HEK293 (cell line): Measurements from ENCODE around the gene CCZ1B.

Experiments used
- CTCF ChIP-seq: fragments of 450-650 bp; formaldehyde crosslinking; IDR thresholded peaks from 2 replicates; pipeline ENCODE4 v1.5.1; 2016; ENCODE audit warnings: missing biosample characterization, missing genetic modification characterization
- SP2 ChIP-seq: fragments of 450-650 bp; formaldehyde crosslinking; IDR thresholded peaks from 2 replicates; pipeline ENCODE4 v1.5.1; 2016; ENCODE audit warnings: missing biosample characterization, missing genetic modification characterization
- ZNF138 ChIP-seq: fragments of 450-650 bp; formaldehyde crosslinking; IDR thresholded peaks from 2 replicates; pipeline ENCODE4 v1.5.1; 2016; ENCODE audit warnings: missing biosample characterization, missing genetic modification characterization, borderline replicate concordance
- ZNF341 ChIP-seq: fragments of 450-650 bp; formaldehyde crosslinking; IDR thresholded peaks from 2 replicates; pipeline ENCODE4; 2016; ENCODE audit warnings: low read depth, missing biosample characterization, missing genetic modification characterization
- ZNF394 ChIP-seq: fragments of 450-650 bp; formaldehyde crosslinking; IDR thresholded peaks from 2 replicates; pipeline ENCODE4 v1.5.1; 2016; ENCODE audit warnings: missing biosample characterization, missing genetic modification characterization, mild to moderate bottlenecking, moderate library complexity, borderline replicate concordance
- ZNF555 ChIP-seq: fragments of 450-650 bp; formaldehyde crosslinking; conservative IDR thresholded peaks from 2 replicates; pipeline ENCODE4 v1.5.1; 2017; ENCODE audit warnings: missing biosample characterization, mild to moderate bottlenecking, missing genetic modification characterization, inconsistent platforms
- ZNF580 ChIP-seq: fragments of 450-650 bp; formaldehyde crosslinking; IDR thresholded peaks from 2 replicates; pipeline ENCODE4 v1.5.1; 2016; ENCODE audit warnings: missing biosample characterization, missing genetic modification characterization
- ZNF654 ChIP-seq: fragments of 450-650 bp; formaldehyde crosslinking; IDR thresholded peaks from 2 replicates; pipeline ENCODE4 v1.5.1; 2016; ENCODE audit warnings: low read depth, missing biosample characterization, missing genetic modification characterization
- ZNF843 ChIP-seq: fragments of 450-650 bp; formaldehyde crosslinking; IDR thresholded peaks from 2 replicates; pipeline ENCODE4 v1.5.1; 2016; ENCODE audit warnings: missing biosample characterization, missing genetic modification characterization
- TF ChIP-seq, protein P1 (sequence below): fragments of 450-650 bp; formaldehyde crosslinking; optimal IDR thresholded peaks from 2 replicates; pipeline ENCODE3; 2016; ENCODE audit warnings: missing biosample characterization, mild to moderate bottlenecking, missing genetic modification characterization

DNA sequence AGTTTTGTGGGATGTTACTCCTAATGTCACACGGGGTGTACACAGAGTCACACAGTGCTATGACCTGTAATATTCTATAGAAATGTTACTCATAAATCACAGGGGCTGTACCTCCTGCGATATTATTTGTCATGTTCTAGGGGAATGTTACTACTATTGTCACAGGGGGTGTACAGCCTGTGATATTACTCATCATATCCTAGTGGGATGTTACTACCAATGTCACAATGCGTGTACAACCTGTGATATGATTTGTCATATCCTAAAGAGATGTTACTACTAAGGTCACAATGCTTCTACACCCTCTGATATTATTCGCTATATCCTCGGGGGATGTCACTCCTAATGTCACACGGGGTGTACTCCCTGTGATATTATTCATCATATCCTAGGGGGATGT is 7.6 kb upstream of the CCZ1B start:
- no peak for TF ChIP-seq ZNF580 (tag by site-specific recombination)
- no peak for TF ChIP-seq CTCF (tag by site-specific recombination)
- no peak for TF ChIP-seq ZNF843 (tag by site-specific recombination)
- TF ChIP-seq SP2 (tag by site-specific recombination), result no peak
- TF ChIP-seq ZNF341 (tag by site-specific recombination), result no peak
- no peak for TF ChIP-seq ZNF654 (tag by site-specific recombination)
- TF ChIP-seq, protein P1, sequence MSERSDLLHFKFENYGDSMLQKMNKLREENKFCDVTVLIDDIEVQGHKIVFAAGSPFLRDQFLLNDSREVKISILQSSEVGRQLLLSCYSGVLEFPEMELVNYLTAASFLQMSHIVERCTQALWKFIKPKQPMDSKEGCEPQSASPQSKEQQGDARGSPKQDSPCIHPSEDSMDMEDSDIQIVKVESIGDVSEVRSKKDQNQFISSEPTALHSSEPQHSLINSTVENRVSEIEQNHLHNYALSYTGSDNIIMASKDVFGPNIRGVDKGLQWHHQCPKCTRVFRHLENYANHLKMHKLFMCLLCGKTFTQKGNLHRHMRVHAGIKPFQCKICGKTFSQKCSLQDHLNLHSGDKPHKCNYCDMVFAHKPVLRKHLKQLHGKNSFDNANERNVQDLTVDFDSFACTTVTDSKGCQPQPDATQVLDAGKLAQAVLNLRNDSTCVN (tag by site-specific recombination), result no peak
- no peak for TF ChIP-seq ZNF555 (tag by site-specific recombination)
- no peak for TF ChIP-seq ZNF138 (tag by site-specific recombination)
- no peak for TF ChIP-seq ZNF394
